ELF-1 (cell line): Measurements from ENCODE around the gene FAM193A.
"Not testable (repeated sequence)": the region's sequence is repeated elsewhere in the genome, so short reads cannot be mapped to it uniquely, and the experiment has no call there.

ENCODE experiments used
- DNase-seq: peaks from one replicate; pipeline ENCODE4 v3.0.0-alpha.2; 2016; ENCODE audit warnings: low read depth, low spot score

FAM193A gene

GRCh38 chr4:2574009-2574408 lies 37.6 kb downstream of the FAM193A start:
- no peak for DNase-seq

- DNase-seq, result no peak
Observed at GRCh38 chr4:2574863-2575262, 38.4 kb downstream of the FAM193A start.

DNA sequence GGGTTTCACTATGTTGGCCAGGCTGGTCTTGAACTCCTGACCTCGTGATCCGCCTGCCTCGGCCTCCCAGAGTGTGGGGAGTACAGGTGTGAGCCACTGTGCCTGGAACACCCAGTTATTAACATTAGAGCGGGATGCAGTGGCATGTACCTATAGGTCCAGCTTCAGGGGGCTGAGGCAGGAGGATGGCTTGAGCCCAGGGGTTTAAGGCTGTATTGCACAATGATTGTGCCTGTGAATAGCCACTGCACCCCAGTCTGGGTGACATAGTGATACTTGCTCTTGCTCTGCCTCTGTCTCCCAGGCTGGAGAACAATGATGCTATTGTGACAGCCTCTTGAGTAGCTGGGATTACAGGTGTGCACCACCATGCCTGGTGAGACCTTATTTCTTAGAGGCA lies 39.8 kb downstream of the FAM193A start:
- DNase-seq, result no peak

- no peak for DNase-seq
Observed at GRCh38 chr4:2578106-2578505, 41.7 kb downstream of the FAM193A start.

GRCh38 chr4:2579910-2580309 lies 43.5 kb downstream of the FAM193A start:
- no peak for DNase-seq

DNA sequence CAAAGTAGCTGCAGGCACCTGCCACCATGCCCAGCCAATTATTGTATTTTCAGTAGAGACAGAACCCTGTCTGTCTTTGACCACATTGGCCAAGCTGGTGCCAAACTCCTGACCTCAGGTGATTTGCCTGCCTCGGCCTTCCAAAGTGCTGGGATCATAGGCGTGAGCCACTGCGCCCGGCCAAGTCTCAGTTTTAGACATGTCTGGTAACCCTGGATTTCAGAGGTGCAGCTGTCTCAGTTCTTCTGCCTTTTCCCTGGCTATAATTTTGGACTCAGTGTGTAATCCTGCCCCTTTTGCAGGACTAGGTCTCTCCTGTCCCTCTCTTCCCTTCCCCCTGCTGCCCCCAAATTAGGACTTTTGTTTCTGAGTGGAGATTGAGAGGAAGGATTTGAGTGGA lies 46.6 kb downstream of the FAM193A start:
- DNase-seq, result no peak

DNA sequence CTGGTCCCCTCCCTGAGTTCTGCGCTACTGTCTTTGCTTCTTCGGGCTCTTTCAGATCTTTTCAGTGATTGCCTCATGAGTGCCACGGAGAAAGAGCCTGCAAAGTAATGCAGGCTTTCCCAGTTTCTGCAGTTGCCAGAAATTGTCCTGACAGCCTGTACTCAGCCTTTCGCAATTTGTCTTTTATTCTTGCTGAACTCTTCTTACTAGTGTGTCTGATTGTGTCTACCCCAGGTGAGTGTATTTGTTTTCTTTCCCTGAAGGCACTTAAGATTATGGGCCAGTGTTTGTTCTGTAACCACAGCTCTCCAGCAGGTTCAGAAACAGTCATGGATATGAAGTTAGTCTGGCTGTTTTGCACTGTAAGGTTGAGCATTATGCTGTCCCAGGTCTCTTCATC lies 47.1 kb downstream of the FAM193A start:
- DNase-seq, result no peak

DNA sequence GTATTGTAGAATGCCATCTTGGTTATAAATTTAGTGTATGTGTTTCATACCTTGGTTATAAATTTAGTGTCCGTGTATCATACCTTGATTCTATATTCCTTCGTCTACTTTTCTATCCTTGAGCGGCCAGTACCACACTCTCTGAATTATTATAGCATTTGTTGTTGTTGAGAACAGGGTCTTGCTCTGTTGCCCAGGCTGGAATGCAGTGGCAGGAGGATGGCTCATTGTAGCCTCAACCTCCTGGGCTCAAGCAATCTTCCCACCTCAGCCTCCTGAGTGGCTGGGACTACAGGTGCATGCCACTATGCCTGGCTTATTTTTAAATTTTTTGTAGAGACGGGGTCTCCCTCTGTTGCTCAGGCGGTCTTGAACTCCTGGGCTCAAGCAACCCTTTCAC lies 50.1 kb downstream of the FAM193A start:
- DNase-seq, result no peak

- no peak for DNase-seq
Observed at GRCh38 chr4:2587213-2587823, 50.9 kb downstream of the FAM193A start.

- DNase-seq, result no peak
Observed at GRCh38 chr4:2588259-2588658, 51.8 kb downstream of the FAM193A start.

DNA sequence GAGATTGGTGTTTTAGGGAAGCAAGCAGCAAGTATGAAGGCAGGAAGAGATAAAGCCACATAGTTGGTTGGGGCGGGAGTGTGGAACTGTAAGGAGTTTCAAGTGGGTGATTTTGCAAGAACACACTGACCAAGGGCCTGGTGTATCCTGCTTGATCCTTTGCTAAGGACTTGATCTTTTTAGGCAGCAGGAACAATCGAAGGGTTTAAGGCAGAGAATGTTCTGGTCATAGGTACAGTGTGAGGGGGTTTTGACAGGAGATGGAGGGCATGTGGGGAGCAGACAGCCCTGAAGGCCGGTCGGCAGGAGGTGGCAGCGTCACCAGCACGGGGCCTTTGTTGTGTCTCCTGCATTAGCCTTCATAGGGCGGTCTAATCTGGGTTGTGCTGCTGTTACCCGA lies 54.7 kb downstream of the FAM193A start:
- DNase-seq, result peak; percentile 71

DNA sequence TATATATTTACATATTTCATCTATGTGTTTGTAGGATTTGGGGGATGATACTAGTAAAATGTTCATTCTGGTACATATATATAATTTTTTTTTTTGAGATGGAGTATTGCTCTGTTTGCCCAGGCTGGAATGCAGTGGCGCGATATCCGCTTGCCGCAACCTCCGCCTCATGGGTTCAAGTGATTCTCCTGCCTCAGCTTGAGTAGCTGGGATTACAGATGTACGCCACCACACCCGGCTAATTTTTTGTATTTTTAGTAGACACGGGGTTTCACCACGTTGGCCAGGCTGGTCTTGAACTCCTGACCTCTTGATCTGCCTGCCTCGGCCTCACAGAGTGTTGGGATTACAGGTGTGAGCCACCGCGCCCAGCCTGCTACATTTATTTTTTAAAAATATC lies 55.6 kb downstream of the FAM193A start:
- DNase-seq, result not testable (repeated sequence)

DNA sequence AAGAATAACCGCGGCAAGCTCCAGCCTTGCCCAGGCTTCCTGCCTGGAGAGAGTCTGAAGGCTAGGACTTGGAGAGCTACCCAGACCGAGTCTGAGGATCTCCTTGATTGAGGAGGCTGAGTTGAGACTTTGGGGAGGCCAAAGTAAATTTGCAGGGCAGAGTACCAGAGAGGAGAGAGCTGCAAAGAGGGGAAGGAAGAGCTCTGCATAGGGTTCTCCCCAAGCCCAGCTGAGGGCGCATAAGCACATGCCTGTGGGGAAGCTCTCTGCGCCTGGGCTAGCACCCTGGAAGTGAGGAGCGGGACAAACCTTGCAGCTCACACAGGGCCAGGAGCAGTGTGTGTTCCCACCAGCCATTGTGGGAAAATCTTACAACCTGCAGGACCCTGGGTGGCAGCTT lies 56.1 kb downstream of the FAM193A start:
- DNase-seq, result no peak

- no peak for DNase-seq
Observed at GRCh38 chr4:2593003-2593402, 56.6 kb downstream of the FAM193A start.

DNA sequence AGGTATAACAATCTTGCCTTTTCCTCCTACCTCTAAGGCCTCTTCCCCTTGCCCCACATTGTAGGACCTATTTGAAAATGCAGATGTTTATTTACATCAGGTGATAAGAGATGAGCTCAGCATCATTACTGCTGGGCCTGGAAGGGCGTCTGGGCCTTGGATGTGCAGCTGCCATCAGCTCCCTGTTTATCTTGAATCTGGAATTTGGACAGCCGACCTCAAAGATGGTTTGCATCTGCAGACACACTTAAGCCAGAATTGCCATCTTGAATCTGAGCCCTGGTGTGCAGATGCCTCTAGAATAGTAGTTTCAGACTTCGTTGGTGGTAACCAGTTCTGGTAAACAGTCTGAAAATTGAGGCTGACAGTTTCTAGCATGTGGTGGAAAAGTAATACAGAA lies 59.0 kb downstream of the FAM193A start:
- DNase-seq, result peak; percentile 52

DNA sequence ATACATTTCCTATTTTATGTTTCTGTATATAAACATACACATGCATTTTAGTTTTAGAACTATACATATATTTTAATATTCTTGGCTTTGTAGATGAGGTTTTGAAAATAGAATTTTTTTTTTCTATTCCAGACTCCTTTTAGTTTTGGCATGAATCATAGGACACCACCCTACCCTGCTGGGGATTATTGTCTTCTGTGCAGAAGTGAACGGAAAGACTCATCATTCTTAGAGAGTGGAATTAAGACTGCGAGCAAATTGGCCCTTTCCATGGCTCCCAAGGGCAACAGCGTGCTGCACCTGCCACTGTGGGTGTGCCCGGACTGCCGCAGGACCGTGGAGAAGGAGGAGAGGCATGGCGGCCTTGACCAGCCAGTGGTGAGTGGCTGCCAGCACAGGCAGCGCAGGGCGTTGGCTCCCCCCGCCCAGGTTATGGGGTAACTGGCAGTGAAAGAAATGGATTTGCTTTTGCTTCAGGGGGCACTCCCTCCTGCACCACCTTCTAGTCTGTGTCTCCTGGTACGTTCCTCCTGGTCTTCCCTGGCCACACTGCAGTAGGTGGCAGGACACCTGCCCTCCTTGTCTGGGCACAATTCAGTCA lies 59.6 kb downstream of the FAM193A start:
- no peak for DNase-seq

DNA sequence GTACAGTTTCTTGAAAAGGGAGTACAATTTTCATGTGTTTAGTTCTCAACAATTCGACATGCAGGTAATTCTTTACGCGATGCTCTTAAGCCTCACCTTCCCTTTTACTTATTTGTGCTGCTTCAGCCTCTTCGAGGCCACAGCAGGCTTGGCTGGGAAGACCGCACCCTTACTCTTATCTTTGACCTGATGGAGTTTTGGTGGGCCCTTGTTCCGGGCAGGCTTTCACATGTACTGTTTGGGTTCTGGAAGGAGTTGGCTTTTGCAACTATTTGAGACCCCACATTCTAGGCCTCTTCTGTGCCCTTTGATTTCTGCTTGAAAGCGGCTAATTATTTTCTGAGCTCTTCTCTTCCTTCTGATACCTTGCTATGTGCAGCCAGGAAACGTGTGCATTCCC lies 60.2 kb downstream of the FAM193A start:
- no peak for DNase-seq

DNA sequence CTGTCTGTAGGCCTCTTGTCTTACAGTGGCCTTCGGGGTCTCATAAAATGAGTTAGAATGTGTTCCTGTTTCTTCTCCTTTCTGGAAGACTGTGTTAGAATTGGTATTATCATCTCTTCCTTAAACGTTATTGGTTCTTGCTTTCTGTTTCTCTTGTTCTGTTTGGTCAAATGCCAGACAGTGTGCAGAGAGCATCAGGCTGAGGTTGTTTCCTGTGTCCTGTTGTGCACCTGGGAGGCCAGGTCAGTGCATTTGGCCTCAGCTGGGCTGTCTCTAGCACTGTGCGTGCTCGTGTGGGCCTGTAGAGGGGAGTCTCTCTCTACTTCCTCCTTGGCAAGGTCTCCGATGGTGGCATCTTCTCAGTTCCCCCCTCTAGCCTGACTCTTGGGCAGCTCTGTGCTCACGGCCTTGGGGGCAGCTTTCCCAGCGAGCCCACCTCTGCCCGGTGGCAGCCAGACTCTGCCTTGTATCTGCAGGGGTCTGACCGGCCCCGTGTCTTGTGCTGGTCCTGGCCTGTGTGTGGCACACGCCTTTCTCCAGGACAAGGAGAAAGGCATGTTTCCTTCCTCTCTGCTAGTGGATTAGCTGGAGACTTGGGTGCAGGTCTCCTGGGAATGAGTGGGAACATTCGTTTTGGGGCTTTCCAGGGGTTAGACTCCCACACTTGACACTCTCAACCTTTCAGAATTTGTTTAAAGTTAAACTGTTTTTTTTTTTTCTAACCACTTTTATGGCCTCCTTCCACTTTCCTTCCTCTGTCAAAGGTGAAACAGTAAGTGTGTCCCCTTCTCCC lies 62.3 kb downstream of the FAM193A start:
- no peak for DNase-seq

- DNase-seq, result no peak
Observed at GRCh38 chr4:2599304-2599654, 62.8 kb downstream of the FAM193A start.

GRCh38 chr4:2600878-2601277 lies 64.4 kb downstream of the FAM193A start:
- DNase-seq, result no peak

DNA sequence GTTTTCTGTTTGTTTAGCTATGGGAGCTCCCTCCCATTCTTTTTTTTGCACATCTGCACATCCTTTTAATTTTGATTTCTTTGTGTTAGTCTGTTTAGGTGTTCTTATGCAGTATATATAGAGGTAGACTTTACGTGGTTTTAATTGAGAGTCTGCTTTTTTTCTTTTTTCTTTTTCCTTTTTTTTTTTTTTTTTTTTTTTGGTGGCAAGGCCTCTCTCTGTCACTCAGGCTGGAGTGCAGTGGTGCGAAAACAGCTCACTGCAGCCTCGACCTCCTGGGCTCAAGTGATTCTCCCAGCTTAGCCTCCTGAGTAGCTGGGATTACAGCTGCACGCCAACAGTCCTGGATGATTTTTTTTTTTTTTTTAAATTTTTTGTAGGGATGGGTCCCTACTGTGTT lies 68.2 kb downstream of the FAM193A start:
- no peak for DNase-seq

GRCh38 chr4:2606960-2607506 lies 70.6 kb downstream of the FAM193A start:
- DNase-seq, result no peak

- no peak for DNase-seq
Observed at GRCh38 chr4:2607822-2608221, 71.4 kb downstream of the FAM193A start.
